GM18873 (cell line): ENCODE measurements around the gene ARPC1A.
"Not testable (repeated sequence)": the region's sequence is repeated elsewhere in the genome, so short reads cannot be mapped to it uniquely, and the experiment has no call there.

ENCODE experiments used
- ATAC-seq: cut with Tn5 transposase; IDR thresholded peaks from one replicate; pipeline ENCODE4 v1.9.1; 2021; ENCODE audit warnings: mild to moderate bottlenecking, moderate library complexity, moderate number of reproducible peaks; ENCODE audit not compliant: unreplicated experiment, low FRiP score

The ARPC1A gene

DNA sequence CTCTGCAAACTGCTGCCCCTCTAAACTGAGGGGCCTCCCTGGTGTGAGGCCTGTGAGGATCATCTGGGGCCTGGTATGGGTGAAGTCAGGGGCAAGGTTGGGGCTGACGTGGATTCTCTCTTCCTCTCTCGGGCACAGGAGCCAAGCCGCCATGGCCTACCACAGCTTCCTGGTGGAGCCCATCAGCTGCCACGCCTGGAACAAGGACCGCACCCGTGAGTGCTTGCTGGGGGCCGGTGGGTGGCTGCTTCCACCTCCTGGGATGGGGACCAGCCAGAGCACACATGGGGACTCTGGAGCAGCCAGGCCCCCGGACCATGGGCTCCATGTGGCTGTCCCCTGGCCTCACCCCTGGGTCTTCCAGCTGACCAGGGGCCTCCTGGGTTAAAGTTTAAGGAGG, 59.9 kb downstream of the ARPC1A start:
- ATAC-seq: no peak

- ATAC-seq: no peak
Measured at GRCh38 chr7:99386584-99387238, 61.0 kb downstream of the ARPC1A start.

DNA sequence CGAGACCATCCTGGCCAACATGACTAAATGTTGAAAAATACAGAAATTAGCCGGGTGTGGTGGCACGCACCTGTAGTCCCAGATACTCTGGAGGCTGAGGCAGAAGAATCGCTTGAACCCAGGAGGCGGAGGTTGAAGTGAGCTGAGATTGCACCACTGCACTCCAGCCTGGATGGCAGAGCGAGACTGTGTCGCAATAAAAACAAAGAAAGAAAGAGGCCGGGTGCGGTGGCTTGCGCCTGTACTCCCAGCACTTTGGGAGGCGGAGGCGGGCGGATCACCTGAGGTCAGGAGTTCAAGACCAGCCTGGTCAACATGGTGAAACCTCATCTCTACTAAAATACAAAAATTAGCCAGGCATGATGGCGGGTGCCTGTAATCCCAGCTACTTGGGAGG, 61.5 kb downstream of the ARPC1A start:
- not testable (repeated sequence) for ATAC-seq

GRCh38 chr7:99387912-99388311, 62.2 kb downstream of the ARPC1A start:
- no peak for ATAC-seq

DNA sequence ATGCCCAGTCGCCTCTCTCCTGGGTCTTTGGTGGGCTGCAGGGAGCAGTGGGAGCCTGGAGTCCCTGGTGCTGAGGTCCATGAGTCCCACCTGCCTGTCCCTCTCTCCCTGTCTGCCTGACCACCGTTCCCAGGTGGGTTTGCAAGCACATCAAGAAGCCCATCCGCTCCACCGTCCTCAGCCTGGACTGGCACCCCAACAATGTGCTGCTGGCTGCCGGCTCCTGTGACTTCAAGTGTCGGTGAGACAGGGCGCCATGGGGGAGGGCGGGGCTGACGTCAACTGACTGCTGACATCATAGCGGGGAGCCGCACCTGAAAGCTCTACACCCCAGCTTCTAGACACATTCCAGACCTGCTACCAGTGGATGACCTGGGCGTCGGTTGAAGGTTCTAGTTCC, 64.1 kb downstream of the ARPC1A start:
- no peak for ATAC-seq

- no peak for ATAC-seq
Measured at GRCh38 chr7:99390941-99391602, 65.4 kb downstream of the ARPC1A start.

GRCh38 chr7:99392046-99392445, 66.3 kb downstream of the ARPC1A start:
- ATAC-seq: no peak

GRCh38 chr7:99392659-99393354, 67.1 kb downstream of the ARPC1A start:
- ATAC-seq: no peak

GRCh38 chr7:99393355-99394187, 67.9 kb downstream of the ARPC1A start:
- ATAC-seq: no peak

DNA sequence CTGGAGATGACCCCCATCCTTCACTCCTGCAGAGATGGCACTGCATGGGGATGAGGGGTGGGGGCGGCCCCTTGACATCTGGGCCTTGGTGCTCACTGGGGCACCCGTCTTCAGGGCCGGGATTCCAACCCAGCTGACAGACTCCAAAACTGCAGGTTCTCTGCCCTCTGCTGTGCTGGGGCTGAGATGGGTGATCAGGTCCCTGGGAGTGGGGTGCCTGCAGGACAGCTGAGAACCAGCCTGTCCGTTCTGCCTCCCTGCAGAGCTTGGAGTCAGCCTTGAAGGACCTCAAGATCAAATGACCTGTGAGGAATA, 68.4 kb downstream of the ARPC1A start:
- no peak for ATAC-seq

GRCh38 chr7:99395616-99396327, 70.1 kb downstream of the ARPC1A start:
- ATAC-seq: no peak

DNA sequence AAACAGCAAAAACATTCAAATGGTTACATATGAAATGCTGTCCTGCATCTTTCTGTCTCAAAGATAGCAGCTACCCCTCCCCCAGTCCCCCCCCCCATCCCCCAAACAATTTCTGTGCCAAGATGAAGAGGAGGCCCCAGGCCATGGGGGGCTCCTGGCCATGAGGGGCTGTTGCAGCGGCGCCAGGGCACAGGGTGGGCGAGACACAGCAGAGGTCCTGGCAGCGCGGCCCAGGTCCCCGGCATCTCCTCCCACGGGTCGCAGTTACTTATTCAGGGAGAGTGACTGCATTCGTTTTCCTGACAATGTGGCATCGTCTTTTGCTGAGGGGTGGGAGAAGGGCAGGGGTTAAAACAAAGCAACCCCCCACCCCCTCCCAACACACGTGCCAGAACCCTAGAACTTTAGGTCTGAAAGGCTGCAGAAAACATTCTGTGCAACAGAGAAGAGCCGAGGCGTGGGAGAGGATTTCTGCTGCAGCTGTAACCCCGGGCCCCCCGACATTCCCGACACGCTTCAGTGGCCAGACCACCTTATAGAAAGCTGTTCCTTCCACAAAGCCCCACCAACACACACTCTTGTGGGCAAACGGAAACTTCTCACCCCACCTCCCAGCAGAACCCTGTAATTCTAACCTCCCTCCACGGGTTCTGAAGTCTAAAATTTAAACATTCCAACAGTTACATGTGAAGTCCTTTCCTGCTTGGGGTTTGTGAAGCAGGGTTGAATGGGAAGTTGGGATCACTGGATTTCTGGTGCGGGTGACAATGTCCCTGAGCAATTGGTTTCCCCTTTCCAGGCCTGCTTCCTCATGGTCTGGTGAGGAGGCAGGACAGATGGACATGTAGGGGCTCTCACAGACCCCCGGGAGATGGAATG, 71.0 kb downstream of the ARPC1A start:
- ATAC-seq: no peak

DNA sequence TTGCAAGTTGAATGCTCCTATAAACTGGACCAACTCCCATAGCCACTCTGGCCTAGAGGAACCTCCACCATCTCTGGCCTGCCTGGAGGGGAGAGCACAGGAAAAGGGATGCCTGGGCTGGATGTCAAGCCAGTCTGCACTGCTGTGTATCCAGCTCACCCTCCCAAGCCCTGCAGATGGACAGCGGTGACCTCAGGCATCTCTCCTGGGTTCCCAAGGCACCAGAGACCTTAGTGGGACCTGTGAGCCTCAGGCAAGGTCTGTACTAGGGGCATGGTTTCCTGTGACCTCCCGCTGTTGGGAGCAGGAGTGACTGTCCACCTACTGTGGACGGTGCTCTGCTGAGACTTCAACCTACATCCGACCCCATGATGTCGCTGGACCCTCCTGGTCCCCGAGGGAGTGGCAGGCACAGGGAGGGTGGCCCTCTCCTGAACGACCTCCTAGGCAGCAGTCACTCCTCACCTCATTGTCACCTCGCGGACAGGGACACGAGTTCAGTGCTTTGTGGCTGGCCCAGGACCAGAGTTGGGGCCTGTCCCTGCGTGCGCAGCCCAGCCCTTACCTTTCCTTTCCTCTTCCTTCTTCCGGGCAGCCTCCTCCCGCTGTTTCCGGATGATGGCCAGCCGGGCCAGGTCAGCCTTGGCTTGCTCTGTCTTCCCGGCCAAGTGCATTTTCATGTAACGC, 71.7 kb downstream of the ARPC1A start:
- no peak for ATAC-seq

GRCh38 chr7:99398891-99399445, 73.3 kb downstream of the ARPC1A start:
- ATAC-seq: no peak

GRCh38 chr7:99399597-99399996, 73.9 kb downstream of the ARPC1A start:
- no peak for ATAC-seq

DNA sequence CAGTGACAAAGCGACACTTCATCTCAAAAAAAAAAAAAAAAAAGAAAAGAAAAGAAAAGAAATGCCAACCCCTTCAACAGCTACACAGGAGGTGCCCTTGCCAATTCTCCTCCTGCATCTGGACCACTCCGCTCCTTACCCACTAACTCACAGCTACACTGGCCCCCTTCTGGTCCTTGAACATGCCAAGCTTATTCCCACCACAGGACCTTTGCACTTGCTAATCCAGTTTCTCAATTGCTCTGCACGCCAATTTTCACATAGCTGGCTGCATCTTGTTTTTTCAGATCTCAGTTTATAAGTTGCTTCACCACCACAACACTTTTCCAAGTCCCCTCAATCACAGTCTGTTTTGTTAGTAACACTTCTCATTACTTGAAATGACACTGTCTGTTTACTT, 77.2 kb downstream of the ARPC1A start:
- ATAC-seq: no peak

DNA sequence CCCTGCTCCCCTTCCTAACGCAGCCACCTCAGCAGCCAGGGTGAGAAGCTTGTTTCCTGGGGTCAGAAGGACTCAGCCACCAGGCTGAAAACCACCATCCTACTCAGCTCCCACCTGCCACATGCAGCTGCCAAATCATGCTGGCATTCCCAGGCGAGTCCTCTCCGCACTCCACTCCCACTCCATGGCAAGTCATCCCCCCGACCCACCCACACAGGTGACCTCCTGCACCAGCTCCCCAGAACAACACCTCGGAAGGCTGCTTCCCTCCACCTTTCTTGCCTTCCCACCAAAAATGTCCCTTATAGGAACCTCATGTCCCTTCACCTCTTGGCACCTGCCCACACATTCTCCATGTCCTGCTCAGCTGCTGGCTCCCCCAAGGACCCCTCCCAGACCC, 78.1 kb downstream of the ARPC1A start:
- no peak for ATAC-seq

DNA sequence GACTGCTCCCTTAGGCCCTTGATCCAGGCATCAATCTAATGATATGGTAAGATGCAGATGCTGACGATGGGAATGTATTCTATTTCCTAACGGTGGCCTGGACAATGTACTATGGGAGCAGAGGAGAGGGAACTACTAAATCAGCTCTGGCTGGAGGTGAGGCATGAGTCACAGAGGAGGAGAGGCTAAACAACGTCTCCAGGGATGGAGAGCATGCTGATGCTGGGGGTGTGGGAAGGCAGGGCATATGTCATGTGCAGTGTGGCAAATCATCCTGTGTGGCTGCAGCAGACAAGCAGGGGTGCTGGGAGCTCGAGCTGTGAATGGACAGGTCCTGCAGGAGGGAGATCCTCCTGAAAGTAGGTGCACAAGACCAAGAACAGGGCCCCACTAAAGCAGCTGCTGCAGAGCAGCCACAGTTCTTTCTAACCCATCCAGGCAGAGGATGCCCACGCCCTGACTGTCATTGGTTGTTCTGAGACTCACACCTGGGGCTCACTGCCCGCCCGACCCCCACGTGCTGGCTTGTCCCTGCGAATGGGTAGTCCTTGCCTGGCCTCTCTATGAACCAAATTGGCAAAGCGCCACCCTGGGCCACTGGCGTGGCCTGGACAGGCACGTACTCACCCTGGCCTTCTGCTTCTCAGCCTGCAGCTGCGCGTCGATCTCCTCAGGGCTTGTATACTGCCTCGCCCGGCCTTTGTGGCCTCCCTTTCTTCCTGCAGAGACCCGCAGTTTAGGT, 78.7 kb downstream of the ARPC1A start:
- ATAC-seq: no peak
